NT2/D1 (cell line): Measurements from ENCODE around the gene FAM89A.

Source experiments
- YY1 ChIP-seq: IDR thresholded peaks from 2 replicates; pipeline ENCODE4 v1.6.1; 2011; ENCODE audit not compliant: insufficient read length, insufficient read depth
- ZNF274 ChIP-seq: IDR thresholded peaks from 2 replicates; pipeline ENCODE4 v1.6.1; 2011; ENCODE audit warnings: mild to moderate bottlenecking, low read depth, low read length

GRCh38 chr1:231016966-231017365 is 23.1 kb downstream of the FAM89A start:
- TF ChIP-seq YY1 (no peak), ZNF274 (no peak)
